ENCODE measurements around the gene C12orf75. TPM values are rescaled to one million over a fixed set of nuclear protein-coding genes. Genes with fewer than 3 reads are reported as not detected.

C12orf75 gene
- total RNA-seq, 2 experiments from 2014 or later, result 16.7 to 17.0 TPM

DNA sequence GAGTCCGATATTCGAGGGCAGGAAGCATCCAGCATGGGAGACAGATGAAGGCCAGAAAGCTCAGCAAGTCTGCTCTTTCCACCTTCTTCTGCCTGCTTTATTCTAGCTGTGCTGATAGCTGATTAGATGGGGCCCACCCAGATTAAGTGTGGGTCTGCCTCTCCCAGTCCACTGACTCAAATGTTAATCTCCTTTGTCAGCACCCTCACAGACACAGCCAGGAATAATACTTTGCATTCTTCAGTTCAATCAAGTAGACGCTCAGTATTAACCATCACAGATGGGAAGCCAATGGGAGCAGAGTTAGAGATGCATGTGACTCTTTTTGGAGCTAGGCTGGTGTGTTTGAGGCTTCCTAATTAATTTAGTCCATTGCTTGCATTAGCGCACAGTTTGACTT is 17.0 kb downstream of the C12orf75 start:
- no peak overlapping the region for H3K4me3 Mint-ChIP-seq
- DNase-seq (no peak), ATAC-seq (ENCODE audit: poor library complexity) (no peak)
- H3K36me3 ChIP-seq (ENCODE audit: insufficient read depth, low read length), result no peaks in the 10 kb centered on the region
- no peaks in the 10 kb centered on the region for H3K4me1 ChIP-seq (ENCODE audit: insufficient read depth, low read length)
- no peaks in the 10 kb centered on the region for H3K9me3 Mint-ChIP-seq
- no peak overlapping the region for H3K4me3 ChIP-seq (ENCODE audit: low read length)
- no peaks in the 10 kb centered on the region for H3K9me3 ChIP-seq (ENCODE audit: control insufficient read depth in 1 of 2, insufficient read depth in 1 of 2, low read length in 2 of 2)
- no peaks in the 10 kb centered on the region for H3K27me3 Mint-ChIP-seq
- H3K27me3 ChIP-seq (ENCODE audit: control insufficient read depth in 1 of 2, insufficient read depth in 2 of 2, low read length in 2 of 2), result no peaks in the 10 kb centered on the region
- TF ChIP-seq, protein P1, sequence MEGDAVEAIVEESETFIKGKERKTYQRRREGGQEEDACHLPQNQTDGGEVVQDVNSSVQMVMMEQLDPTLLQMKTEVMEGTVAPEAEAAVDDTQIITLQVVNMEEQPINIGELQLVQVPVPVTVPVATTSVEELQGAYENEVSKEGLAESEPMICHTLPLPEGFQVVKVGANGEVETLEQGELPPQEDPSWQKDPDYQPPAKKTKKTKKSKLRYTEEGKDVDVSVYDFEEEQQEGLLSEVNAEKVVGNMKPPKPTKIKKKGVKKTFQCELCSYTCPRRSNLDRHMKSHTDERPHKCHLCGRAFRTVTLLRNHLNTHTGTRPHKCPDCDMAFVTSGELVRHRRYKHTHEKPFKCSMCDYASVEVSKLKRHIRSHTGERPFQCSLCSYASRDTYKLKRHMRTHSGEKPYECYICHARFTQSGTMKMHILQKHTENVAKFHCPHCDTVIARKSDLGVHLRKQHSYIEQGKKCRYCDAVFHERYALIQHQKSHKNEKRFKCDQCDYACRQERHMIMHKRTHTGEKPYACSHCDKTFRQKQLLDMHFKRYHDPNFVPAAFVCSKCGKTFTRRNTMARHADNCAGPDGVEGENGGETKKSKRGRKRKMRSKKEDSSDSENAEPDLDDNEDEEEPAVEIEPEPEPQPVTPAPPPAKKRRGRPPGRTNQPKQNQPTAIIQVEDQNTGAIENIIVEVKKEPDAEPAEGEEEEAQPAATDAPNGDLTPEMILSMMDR (IDR thresholded peaks at IDR 0.05), result no peak
- ChIA-PET POLR2A (no interaction called here), CTCF (interaction anchor here (1.1 kb wide), 1 partner anchor 27 kb away, joined by 3 read pairs; no protein-coding TSS in a partner anchor)
- H3K27ac Mint-ChIP-seq, result no peak overlapping the region
- H3K36me3 Mint-ChIP-seq (ENCODE audit: low read depth), result no peaks in the 10 kb centered on the region
- intact Hi-C loops (cut with DNase I, micrococcal nuclease), result no loop called here
- H3K4me1 Mint-ChIP-seq (ENCODE audit: low read depth), result peaks cover 5% of the 10 kb centered on the region
- no peak overlapping the region for H3K27ac ChIP-seq (ENCODE audit: low read depth in 1 of 2, low read length in 2 of 2)

DNA sequence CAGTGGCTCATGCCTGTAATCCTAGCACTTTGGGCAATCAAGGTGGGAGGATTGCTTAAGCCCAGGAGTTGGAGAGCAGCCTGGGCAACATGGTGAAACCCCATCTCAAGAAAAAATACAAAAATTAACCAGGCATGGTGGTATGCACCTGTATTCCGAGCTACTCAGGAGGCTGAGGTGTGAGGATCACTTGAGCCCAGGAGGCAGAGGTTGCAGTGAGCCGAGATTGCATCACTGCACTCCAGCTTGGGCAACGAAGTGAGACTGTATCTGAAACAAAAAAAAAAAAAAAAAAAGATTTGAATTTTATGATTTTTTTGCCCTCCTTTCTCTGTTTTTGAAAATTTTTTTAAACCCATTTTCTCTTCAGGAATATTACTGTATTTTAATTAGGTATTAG is 17.7 kb downstream of the C12orf75 start:
- H3K27me3 Mint-ChIP-seq, result no peaks in the 10 kb centered on the region
- no peaks in the 10 kb centered on the region for H3K9me3 Mint-ChIP-seq
- H3K9me3 ChIP-seq (ENCODE audit: control insufficient read depth in 1 of 2, insufficient read depth in 1 of 2, low read length in 2 of 2), result no peaks in the 10 kb centered on the region
- POLR2A ChIA-PET, result interaction anchor here (1.2 kb wide), 1 partner anchor 18 kb away, joined by 4 read pairs; the partner anchor contains the start of gene C12orf75
- H3K4me1 ChIP-seq (ENCODE audit: insufficient read depth, low read length), result no peaks in the 10 kb centered on the region
- ATAC-seq (ENCODE audit: poor library complexity), result no peak
- DNase-seq, result no peak
- CTCF ChIA-PET, result interaction anchor here (1.0 kb wide), 1 partner anchor 18 kb away, joined by 3 read pairs; no protein-coding TSS in a partner anchor
- no peak overlapping the region for H3K4me3 ChIP-seq (ENCODE audit: low read length)
- H3K27ac Mint-ChIP-seq, result no peak overlapping the region
- H3K27me3 ChIP-seq (ENCODE audit: control insufficient read depth in 1 of 2, insufficient read depth in 2 of 2, low read length in 2 of 2), result no peaks in the 10 kb centered on the region
- H3K27ac ChIP-seq (ENCODE audit: low read depth in 1 of 2, low read length in 2 of 2), result no peak overlapping the region
- no peak overlapping the region for H3K4me3 Mint-ChIP-seq
- intact Hi-C loops (cut with DNase I, micrococcal nuclease), result no loop called here
- H3K4me1 Mint-ChIP-seq (ENCODE audit: low read depth), result peaks cover 5% of the 10 kb centered on the region
- no peaks in the 10 kb centered on the region for H3K36me3 ChIP-seq (ENCODE audit: insufficient read depth, low read length)
- TF ChIP-seq, protein P1 (IDR thresholded peaks at IDR 0.05), result no peak
- H3K36me3 Mint-ChIP-seq (ENCODE audit: low read depth), result no peaks in the 10 kb centered on the region

DNA sequence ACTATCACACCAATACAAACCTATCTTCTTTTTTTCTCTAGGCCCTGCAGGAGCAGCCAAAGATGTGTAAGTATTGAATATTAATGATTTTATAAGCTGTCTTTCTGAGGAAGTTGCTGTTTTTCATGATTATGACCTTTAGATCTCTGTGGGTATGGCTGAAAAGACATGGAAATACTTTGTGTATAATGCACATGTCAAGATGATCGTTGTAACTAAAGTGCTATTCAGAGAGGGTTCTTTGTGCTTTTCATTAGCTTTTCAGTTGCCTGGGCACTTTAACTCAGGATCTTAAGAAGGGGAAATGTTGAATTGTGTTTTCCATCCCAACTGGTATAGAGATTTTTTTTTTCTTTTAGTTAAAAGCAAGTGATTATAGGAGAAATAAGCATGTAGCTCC is 18.1 kb downstream of the C12orf75 start:
- CTCF ChIA-PET, result interaction anchor here (1.0 kb wide), 1 partner anchor 18 kb away, joined by 3 read pairs; no protein-coding TSS in a partner anchor

More for the DNA sequence above, 18.1 kb downstream of the C12orf75 start:
- Mint-ChIP-seq H3K9me3 (no peaks in the 10 kb centered on the region), H3K27ac (no peak overlapping the region), H3K27me3 (no peaks in the 10 kb centered on the region), H3K4me1 (ENCODE audit: low read depth) (peaks cover 5% of the 10 kb centered on the region), H3K36me3 (ENCODE audit: low read depth) (no peaks in the 10 kb centered on the region), H3K4me3 (no peak overlapping the region)
- DNase-seq (no peak), ATAC-seq (ENCODE audit: poor library complexity) (no peak)
- Histone ChIP-seq H3K27me3 (ENCODE audit: control insufficient read depth in 1 of 2, insufficient read depth in 2 of 2, low read length in 2 of 2) (no peaks in the 10 kb centered on the region), H3K9me3 (ENCODE audit: control insufficient read depth in 1 of 2, insufficient read depth in 1 of 2, low read length in 2 of 2) (no peaks in the 10 kb centered on the region), H3K4me1 (ENCODE audit: insufficient read depth, low read length) (no peaks in the 10 kb centered on the region), H3K4me3 (ENCODE audit: low read length) (no peak overlapping the region), H3K27ac (ENCODE audit: low read depth in 1 of 2, low read length in 2 of 2) (no peak overlapping the region), H3K36me3 (ENCODE audit: insufficient read depth, low read length) (no peaks in the 10 kb centered on the region)
- TF ChIP-seq, protein P1 (IDR thresholded peaks at IDR 0.05), result no peak
- intact Hi-C loops (cut with DNase I, micrococcal nuclease), result no loop called here
- POLR2A ChIA-PET, result interaction anchor here (1.2 kb wide), 1 partner anchor 19 kb away, joined by 4 read pairs; the partner anchor contains the start of gene C12orf75

All from CD4-positive, alpha-beta T cell (primary cell).